Ovary (tissue), 10 donors: ENCODE measurements around the gene MAPK7. TPM values are rescaled to one million over a fixed set of nuclear protein-coding genes. Genes with fewer than 3 reads are reported as not detected.

Experiments
- DNase-seq, 5 donors: peaks; one replicate each; pipeline ENCODE4 v3.0.0-alpha.2; 2019 to 2020
- H3K27ac ChIP-seq, 2 donors: fragments of 200-600 bp; one replicate each; pipeline versions ENCODE4 v1.5.1 to v1.8.0; 2019 to 2022
- H3K27me3 ChIP-seq: fragments of 200-600 bp; one replicate; pipeline ENCODE4 v1.8.0; 2022
- H3K36me3 ChIP-seq: fragments of 200-600 bp; sonication (generic); one replicate; pipeline ENCODE4 v1.5.1; 2019
- H3K4me1 ChIP-seq: one replicate; pipeline ENCODE4 v1.8.1; 2013; ENCODE audit warnings: mild to moderate bottlenecking, moderate library complexity; ENCODE audit not compliant: insufficient read depth
- H3K4me3 ChIP-seq: fragments of 200-600 bp; sonication (generic); one replicate; pipeline ENCODE4 v1.5.1; 2017
- H3K9me3 ChIP-seq, 2 donors: fragments of 200-600 bp in 1 of 2; sonication (generic) in 1 of 2; one replicate each; pipeline versions ENCODE4 v1.5.1 to v1.8.1; 2013 to 2019; ENCODE audit warnings: mild to moderate bottlenecking in 1 of 2, moderate library complexity in 1 of 2
- EP300 ChIP-seq: sonication (generic); formaldehyde crosslinking; IDR thresholded peaks from one replicate; pipeline ENCODE4 v1.6.1; 2017; ENCODE audit warnings: antibody characterized with exemption
- POLR2A ChIP-seq: fragments of 450-650 bp; IDR thresholded peaks from one replicate; pipeline ENCODE4 v1.6.1; 2017; ENCODE audit warnings: antibody characterized with exemption, mild to moderate bottlenecking, moderate library complexity
- WGBS, 3 donors: extraction: QIAGEN DNeasy Blood & Tissue Kit in 1 of 3; methylation state at CpG; one replicate each; pipeline versions ENCODE4 v1.1.5 to v1.1.7; 2013 to 2017; 5-methylcytosine and 5-hydroxymethylcytosine counted together
- intact Hi-C, 4 donors: fragments of 100-400 bp; cut with DNase I; formaldehyde crosslinking; loops; one replicate each; pipeline versions ENCODE4 v1.11.0 to v1.15.1; 2022 to 2023
- long read RNA-seq, 3 donors: library from polyadenylated mRNA in 2 of 3; unstranded in 2 of 3; transcript quantifications; one replicate each; pipeline ENCODE4 v2.0.0 and lab custom pipeline, GENCODE V29; 2021 to 2026
- polyA plus RNA-seq, 2 donors: library from polyadenylated mRNA; stranded (reverse); fragments of 200-250 nt in 1 of 2; fragments of 350-450 nt in 1 of 2; fragmentation: Illumina TruSeq in 1 of 2; extraction: RNeasy Lipid Tissue Mini Kit (QIAGEN cat#74804) in 1 of 2; gene quantifications; one replicate each; pipeline ENCODE4 v1.2.3, GENCODE V29; 2013 to 2014
- total RNA-seq, 7 donors: library from RNA; depleted of rRNA in 2 of 7; stranded (reverse); fragments of >200 nt in 2 of 7; fragmentation: NEBNext Ultra II Directional in 3 of 7; extraction: Animal tissue kit (Norgen Biotek cat#: 25700) in 3 of 7; gene quantifications; one replicate each; pipeline versions ENCODE4 v1.1.0 to v1.2.4, GENCODE V29; 2016 to 2023
- TF ChIP-seq, protein P1 (sequence below), 3 donors: fragments of 450-650 bp in 2 of 3; fragments of 200-600 bp in 1 of 3; IDR thresholded peaks; one replicate each; pipeline versions ENCODE4 v1.5.1 to v1.8.0; 2016 to 2022; ENCODE audit warnings: antibody characterized with exemption in 3 of 3, mild to moderate bottlenecking in 1 of 3
- donor health status: DM: no; HTN: no; CAD: no; lungs with moderate emphysema.
- donor health status: DM: no; HTN: no; CAD: no.
- donor health status: Bipolar disorder and iron deficiency.
- donor health status: DM: yes; HTN: yes; CAD: no.
- donor health status: DM: no; HTN: no; CAD: no.
- donor health status: DM: yes; HTN: yes; CAD: no.

The MAPK7 gene
- 10 to 100 TPM; 14.3 to 74.6 (median 40.6) TPM for total RNA-seq
- polyA plus RNA-seq: 10 to 100 TPM; 15.2 to 23.0 TPM
- long read RNA-seq, donor 1, full-length matches to known transcripts: 24 of 30 reads
- long read RNA-seq, donor 1, partial matches to known transcripts: 5 of 30 reads
- long read RNA-seq, donor 1, other reads (novel, unspliced or antisense): 1 of 30 reads
- long read RNA-seq, donor 2, full-length matches to known transcripts: 14 of 14 reads
- long read RNA-seq, donor 2, partial matches to known transcripts: 0 of 14 reads
- long read RNA-seq, donor 2, other reads (novel, unspliced or antisense): 0 of 14 reads
- long read RNA-seq, donor 3, full-length matches to known transcripts: 47 of 74 reads
- long read RNA-seq, donor 3, partial matches to known transcripts: 14 of 74 reads
- long read RNA-seq, donor 3, other reads (novel, unspliced or antisense): 13 of 74 reads

DNA sequence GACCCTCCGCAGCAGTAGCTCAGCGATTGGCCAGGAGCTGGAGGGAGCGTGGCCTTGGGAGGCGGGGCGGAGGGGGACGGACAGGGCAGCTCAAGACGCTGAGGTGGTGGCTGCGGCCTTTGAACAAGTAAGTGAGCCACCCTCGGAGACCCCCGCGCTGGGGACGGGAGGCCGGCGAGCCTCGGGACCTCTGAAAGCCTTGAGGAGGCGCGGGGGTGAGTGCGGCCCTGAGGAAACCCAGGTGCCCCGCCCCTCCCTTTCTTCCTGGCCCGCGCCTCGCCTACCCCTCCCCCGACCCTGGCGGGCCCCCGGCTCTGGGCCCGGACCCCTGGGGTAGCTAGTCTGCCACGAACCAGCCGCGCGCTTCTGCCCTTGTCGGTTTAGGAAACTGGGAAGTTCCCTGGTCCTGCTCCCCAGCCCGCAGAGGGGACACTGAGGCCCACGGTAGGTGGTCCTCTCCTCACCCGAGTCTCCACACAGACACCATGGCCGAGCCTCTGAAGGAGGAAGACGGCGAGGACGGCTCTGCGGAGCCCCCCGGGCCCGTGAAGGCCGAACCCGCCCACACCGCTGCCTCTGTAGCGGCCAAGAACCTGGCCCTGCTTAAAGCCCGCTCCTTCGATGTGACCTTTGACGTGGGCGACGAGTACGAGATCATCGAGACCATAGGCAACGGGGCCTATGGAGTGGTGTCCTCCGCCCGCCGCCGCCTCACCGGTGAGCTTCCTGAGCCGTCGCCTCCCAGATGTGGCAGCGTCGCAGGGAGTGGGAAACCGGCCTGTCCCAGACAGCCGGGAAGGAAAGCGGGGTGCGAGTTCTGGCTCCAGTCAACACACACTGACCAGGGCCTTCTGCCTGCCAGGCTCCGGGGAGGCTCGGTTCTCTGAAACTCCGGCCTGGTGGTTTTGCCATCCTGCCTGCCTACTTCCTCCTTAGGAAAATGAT is at the start of gene MAPK7:
Gene MAPK7, plus strand, starts transcription at position 83 of the 945 bp plus-strand sequence. Its CDS starts 403 bp downstream, at position 486.
- no peaks in the 10 kb centered on the region for H3K27me3 ChIP-seq
- intact Hi-C loops: no loop called here
- peak within 1 kb of the TSS; percentile 85 to 97 for H3K27ac ChIP-seq
- DNase-seq: no peak
- H3K9me3 ChIP-seq: no peaks in the 10 kb centered on the region
- H3K4me1 ChIP-seq: peaks cover 11% of the 10 kb centered on the region
- 2 to 5% (median 3%) methylated on average over 52 to 69 of the region's 69 CpGs for WGBS, 3 donors
- TF ChIP-seq, protein P1, sequence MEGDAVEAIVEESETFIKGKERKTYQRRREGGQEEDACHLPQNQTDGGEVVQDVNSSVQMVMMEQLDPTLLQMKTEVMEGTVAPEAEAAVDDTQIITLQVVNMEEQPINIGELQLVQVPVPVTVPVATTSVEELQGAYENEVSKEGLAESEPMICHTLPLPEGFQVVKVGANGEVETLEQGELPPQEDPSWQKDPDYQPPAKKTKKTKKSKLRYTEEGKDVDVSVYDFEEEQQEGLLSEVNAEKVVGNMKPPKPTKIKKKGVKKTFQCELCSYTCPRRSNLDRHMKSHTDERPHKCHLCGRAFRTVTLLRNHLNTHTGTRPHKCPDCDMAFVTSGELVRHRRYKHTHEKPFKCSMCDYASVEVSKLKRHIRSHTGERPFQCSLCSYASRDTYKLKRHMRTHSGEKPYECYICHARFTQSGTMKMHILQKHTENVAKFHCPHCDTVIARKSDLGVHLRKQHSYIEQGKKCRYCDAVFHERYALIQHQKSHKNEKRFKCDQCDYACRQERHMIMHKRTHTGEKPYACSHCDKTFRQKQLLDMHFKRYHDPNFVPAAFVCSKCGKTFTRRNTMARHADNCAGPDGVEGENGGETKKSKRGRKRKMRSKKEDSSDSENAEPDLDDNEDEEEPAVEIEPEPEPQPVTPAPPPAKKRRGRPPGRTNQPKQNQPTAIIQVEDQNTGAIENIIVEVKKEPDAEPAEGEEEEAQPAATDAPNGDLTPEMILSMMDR (IDR thresholded peaks at IDR 0.05): no peak
- peak; percentile 73 for TF ChIP-seq POLR2A
- H3K36me3 ChIP-seq: no peaks in the 10 kb centered on the region
- H3K4me3 ChIP-seq: peak within 1 kb of the TSS; percentile 93

DNA sequence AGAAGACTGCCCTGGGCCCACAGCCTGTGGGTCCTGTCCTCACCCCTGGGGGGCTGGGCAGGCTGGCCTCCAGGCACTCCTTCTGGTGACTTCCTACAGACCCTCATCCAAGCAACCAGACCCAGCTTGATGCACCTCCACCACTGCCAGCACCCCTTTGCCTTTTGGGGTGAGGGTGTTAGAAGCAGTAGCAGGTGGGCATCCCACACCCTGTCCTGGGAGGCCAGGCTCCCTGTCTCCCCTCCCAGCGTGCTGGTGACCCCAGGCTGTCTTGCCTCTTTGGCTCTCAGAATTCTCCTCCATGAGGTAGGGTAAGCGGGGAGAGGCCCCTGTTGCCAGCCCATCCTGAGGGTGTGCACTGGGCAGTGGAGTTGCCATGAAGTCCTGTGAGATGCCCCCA is 49.2 kb upstream of the MAPK7 start:
- H3K27me3 ChIP-seq: no peaks in the 10 kb centered on the region
- no peak for TF ChIP-seq POLR2A
- TF ChIP-seq EP300: no peak
- TF ChIP-seq, protein P1 (IDR thresholded peaks at IDR 0.05): no peak
- no peak overlapping the region for H3K27ac ChIP-seq
- H3K4me3 ChIP-seq: no peak overlapping the region
- peak in 1 of 5 donors; percentile 21 for DNase-seq
- H3K36me3 ChIP-seq: no peaks in the 10 kb centered on the region
- 96 to 100% (median 100%) methylated on average over 2 of the region's 2 CpGs for WGBS, 3 donors
- no peaks in the 10 kb centered on the region for H3K9me3 ChIP-seq
- no peaks in the 10 kb centered on the region for H3K4me1 ChIP-seq
- intact Hi-C loops: no loop called here

DNA sequence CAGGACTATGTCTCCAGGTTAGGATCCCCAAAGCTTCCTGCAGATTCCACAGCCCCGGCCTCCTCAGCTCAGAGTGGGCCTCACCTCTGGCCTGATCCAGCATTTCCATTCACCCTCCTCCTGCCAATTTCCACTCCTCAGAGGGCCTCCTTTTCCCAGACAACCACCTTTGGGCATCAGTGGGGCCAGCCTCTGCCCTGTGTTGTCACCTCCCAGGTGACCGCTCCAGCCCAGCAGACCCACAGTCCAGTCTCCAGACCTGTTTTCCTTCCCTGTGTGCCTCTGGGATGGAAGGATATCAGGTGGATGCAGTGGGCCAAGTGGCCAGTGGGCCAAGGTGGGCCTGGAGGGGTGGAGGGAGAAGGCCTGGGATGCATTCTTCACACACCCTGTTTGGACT is 48.5 kb upstream of the MAPK7 start:
- no peak overlapping the region for H3K27ac ChIP-seq
- no peaks in the 10 kb centered on the region for H3K4me1 ChIP-seq
- WGBS, 3 donors: 95 to 100% (median 96%) methylated on average over 2 of the region's 2 CpGs
- no peaks in the 10 kb centered on the region for H3K36me3 ChIP-seq
- H3K27me3 ChIP-seq: no peaks in the 10 kb centered on the region
- TF ChIP-seq, protein P1 (IDR thresholded peaks at IDR 0.05): no peak
- TF ChIP-seq EP300: no peak
- no peak overlapping the region for H3K4me3 ChIP-seq
- peak in 1 of 5 donors; percentile 23 for DNase-seq
- intact Hi-C loops: no loop called here
- H3K9me3 ChIP-seq: no peaks in the 10 kb centered on the region

DNA sequence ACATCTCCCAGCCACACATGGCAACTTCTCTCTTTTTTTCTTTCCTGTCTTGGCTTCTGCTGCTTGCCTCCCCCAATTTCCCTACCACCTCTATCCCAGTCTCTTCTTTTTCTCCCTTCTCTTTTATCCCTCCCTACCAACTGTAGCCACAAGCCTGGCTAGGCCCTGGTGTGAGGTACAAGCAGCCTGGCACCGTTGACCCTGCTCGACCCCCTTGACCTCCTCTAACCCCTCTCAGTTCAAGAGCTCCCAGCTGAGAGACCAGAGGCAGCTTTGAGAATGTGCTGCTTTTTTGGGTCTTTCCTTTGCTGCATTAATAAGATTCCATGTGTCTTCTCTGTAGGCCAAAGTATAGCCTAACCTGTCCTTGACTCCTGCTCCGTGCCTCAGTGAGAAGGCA is 48.0 kb upstream of the MAPK7 start:
- TF ChIP-seq EP300: no peak
- TF ChIP-seq, protein P1 (IDR thresholded peaks at IDR 0.05): no peak
- TF ChIP-seq POLR2A: no peak
- no peak overlapping the region for H3K4me3 ChIP-seq
- H3K9me3 ChIP-seq: no peaks in the 10 kb centered on the region
- 40 to 46% (median 42%) methylated on average over 3 of the region's 3 CpGs for WGBS, 3 donors
- intact Hi-C loops: no loop called here
- no peaks in the 10 kb centered on the region for H3K36me3 ChIP-seq
- no peaks in the 10 kb centered on the region for H3K27me3 ChIP-seq
- H3K27ac ChIP-seq: no peak overlapping the region
- no peaks in the 10 kb centered on the region for H3K4me1 ChIP-seq
- DNase-seq: peak in 1 of 5 donors; percentile 30
